HepG2 (cell line): ENCODE measurements around the gene FUT6. TPM values are rescaled to one million over a fixed set of nuclear protein-coding genes. Genes with fewer than 3 reads are reported as not detected.

Source experiments
- ELF4 ChIP-seq: sonication (generic); formaldehyde crosslinking; IDR thresholded peaks from 2 replicates; pipeline ENCODE4 v1.5.0; 2020; ENCODE audit warnings: missing genetic modification reagents, mild to moderate bottlenecking, moderate library complexity, borderline replicate concordance
- GATA4 ChIP-seq: sonication (generic); IDR thresholded peaks from 2 replicates; pipeline ENCODE4 v1.6.1; 2016; ENCODE audit warnings: antibody characterized with exemption, low read depth, borderline replicate concordance
- GFI1 ChIP-seq: sonication (generic); formaldehyde crosslinking; IDR thresholded peaks from 2 replicates; pipeline ENCODE4 v1.5.0; 2020; ENCODE audit warnings: missing genetic modification reagents, mild to moderate bottlenecking, borderline replicate concordance
- GPN1 ChIP-seq: sonication (generic); formaldehyde crosslinking; IDR thresholded peaks from 2 replicates; pipeline ENCODE4 v1.5.1; 2020; ENCODE audit warnings: missing genetic modification reagents, borderline replicate concordance
- GTF2F1 ChIP-seq: fragments of 150-350 bp; IDR thresholded peaks from 2 replicates; pipeline ENCODE4 v1.6.1; 2014; ENCODE audit warnings: low read length
- HDAC1 ChIP-seq: sonication (generic); formaldehyde crosslinking; IDR thresholded peaks from 2 replicates; pipeline ENCODE4 v1.5.1; 2020; ENCODE audit warnings: mild to moderate bottlenecking, missing genetic modification reagents
- IKZF4 ChIP-seq: sonication (generic); formaldehyde crosslinking; IDR thresholded peaks from 2 replicates; pipeline ENCODE4 v1.5.1; 2020; ENCODE audit warnings: borderline replicate concordance, mild to moderate bottlenecking, low read depth, missing genetic modification reagents; ENCODE audit errors: not compliant biosample characterization
- IRF2 ChIP-seq: IDR thresholded peaks from 2 replicates; pipeline ENCODE4 v1.6.1; 2018; ENCODE audit warnings: missing genetic modification reagents, missing compliant biosample characterization
- KDM1A ChIP-seq: IDR thresholded peaks from 2 replicates; pipeline ENCODE4 v1.6.1; 2016; ENCODE audit warnings: missing compliant biosample characterization
- LBX2 ChIP-seq: sonication (generic); formaldehyde crosslinking; IDR thresholded peaks from 2 replicates; pipeline ENCODE4 v1.5.0; 2020; ENCODE audit warnings: missing genetic modification reagents, mild to moderate bottlenecking, borderline replicate concordance
- MAFF ChIP-seq: IDR thresholded peaks from 2 replicates; pipeline ENCODE4 v1.6.1; 2011; ENCODE audit warnings: low read depth, low read length, improper control_type of control experiment
- MAFK ChIP-seq, 2 experiments: IDR thresholded peaks in 1 of 2; conservative IDR thresholded peaks in 1 of 2; 2 replicates each; pipeline ENCODE4 v1.6.1; 2011; ENCODE audit warnings: improper control_type of control experiment in 2 of 2, low read length in 2 of 2
- MEIS1 ChIP-seq: sonication (generic); formaldehyde crosslinking; IDR thresholded peaks from 2 replicates; pipeline ENCODE4 v1.9.0; 2021; ENCODE audit warnings: mild to moderate bottlenecking, missing genetic modification reagents, moderate library complexity, borderline replicate concordance
- NR2C2 ChIP-seq: sonication (generic); formaldehyde crosslinking; IDR thresholded peaks from 2 replicates; pipeline ENCODE4 v1.4.0; 2020; ENCODE audit warnings: missing genetic modification reagents, mild to moderate bottlenecking, moderate library complexity, borderline replicate concordance
- PAXIP1 ChIP-seq: sonication (generic); formaldehyde crosslinking; conservative IDR thresholded peaks from 2 replicates; pipeline ENCODE4 v1.4.0; 2020; ENCODE audit warnings: mild to moderate bottlenecking, missing genetic modification reagents, moderate library complexity
- PHB2 ChIP-seq: fragments of 450-650 bp; IDR thresholded peaks from 2 replicates; pipeline ENCODE4 v1.6.1; 2018; ENCODE audit not compliant: partially characterized antibody
- RXRA ChIP-seq: sonication (generic); formaldehyde crosslinking; IDR thresholded peaks from 2 replicates; pipeline ENCODE4 v1.5.1; 2020; ENCODE audit warnings: missing genetic modification reagents
- SP140L ChIP-seq: sonication (generic); formaldehyde crosslinking; IDR thresholded peaks from 2 replicates; pipeline ENCODE4 v1.4.0; 2020; ENCODE audit warnings: missing genetic modification reagents, borderline replicate concordance
- THYN1 ChIP-seq: sonication (generic); formaldehyde crosslinking; IDR thresholded peaks from 2 replicates; pipeline ENCODE4 v1.8.1; 2023; ENCODE audit warnings: low read depth, mild to moderate bottlenecking, moderate library complexity, missing genetic modification reagents, borderline replicate concordance
- ZBTB3 ChIP-seq: sonication (generic); formaldehyde crosslinking; IDR thresholded peaks from 2 replicates; pipeline ENCODE4 v1.4.0; 2020; ENCODE audit warnings: low read depth, mild to moderate bottlenecking, moderate library complexity, missing genetic modification reagents, borderline replicate concordance
- ZNF225 ChIP-seq: sonication (generic); formaldehyde crosslinking; IDR thresholded peaks from 2 replicates; pipeline ENCODE4 v1.4.0; 2020; ENCODE audit warnings: mild to moderate bottlenecking, missing genetic modification reagents
- polyA plus RNA-seq, 8 experiments: library from polyadenylated mRNA; depleted of rRNA in 3 of 8; stranded (reverse) in 7 of 8; unstranded in 1 of 8; fragments of >200 nt; fragmentation: Illumina TruSeq in 4 of 8; extraction: Trizol in 4 of 8; gene quantifications; 2 replicates each; pipeline versions ENCODE4 v1.2.1 to v1.2.3, GENCODE V29; 2011 to 2016; ENCODE audit warnings: low read depth in 4 of 8, missing spikeins in 1 of 8, mixed read lengths in 1 of 8; ENCODE audit not compliant: insufficient read depth in 1 of 8
- total RNA-seq, 5 experiments: library from RNA; depleted of rRNA; stranded (reverse); fragments of >200 nt; fragmentation: Illumina TruSeq; extraction: Trizol; gene quantifications; 2 replicates each; pipeline ENCODE4 v1.2.3, GENCODE V29; 2016; ENCODE audit warnings: low read depth in 1 of 5
- TF ChIP-seq, protein P1 (sequence below): sonication (generic); formaldehyde crosslinking; IDR thresholded peaks from 2 replicates; pipeline ENCODE4 v1.8.0; 2022; ENCODE audit warnings: mild to moderate bottlenecking, missing genetic modification reagents, borderline replicate concordance
- TF ChIP-seq, protein P2 (sequence below): sonication (generic); formaldehyde crosslinking; IDR thresholded peaks from 2 replicates; pipeline ENCODE4 v1.4.0; 2020; ENCODE audit warnings: missing genetic modification reagents; ENCODE audit errors: not compliant biosample characterization

Gene FUT6
- total and polyA plus RNA-seq, 2 of the 13 experiments (the other 11 are each of a cell fraction or from before 2014, with no cell fraction given) = 8.2 to 27.7 TPM

GRCh38 chr19:5826531-5827341 lies 12.8 kb downstream of the FUT6 start (continued):
- TF ChIP-seq GFI1 (CRISPR knock-in tag) (no peak), PAXIP1 (peak; percentile 84), THYN1 (no peak), GPN1 (no peak), GTF2F1 (no peak), NR2C2 (CRISPR knock-in tag) (peak; percentile 63; the same call in 1 of the 2 replicates), ZNF225 (CRISPR knock-in tag) (no peak), LBX2 (CRISPR knock-in tag) (no peak), SP140L (CRISPR knock-in tag) (no peak), ELF4 (CRISPR knock-in tag) (no peak), RXRA (CRISPR knock-in tag) (peak; percentile 43), MEIS1 (peak; percentile 79; the same call in 1 of the 2 replicates), MAFF (no peak), HDAC1 (peak; percentile 63), IKZF4 (CRISPR knock-in tag) (no peak), PHB2 (no peak), ZBTB3 (CRISPR knock-in tag) (no peak), GATA4 (no peak), MAFK (conservative IDR thresholded peaks at IDR 0.05 in 1 of 2, IDR thresholded peaks at IDR 0.05 in 1 of 2; ENCODE audit: low read length in 2 of 2) (no peak), IRF2 (CRISPR knock-in tag) (peak; percentile 51; the same call in 1 of the 2 replicates), KDM1A (CRISPR knock-in tag) (no peak)
- TF ChIP-seq, protein P1, sequence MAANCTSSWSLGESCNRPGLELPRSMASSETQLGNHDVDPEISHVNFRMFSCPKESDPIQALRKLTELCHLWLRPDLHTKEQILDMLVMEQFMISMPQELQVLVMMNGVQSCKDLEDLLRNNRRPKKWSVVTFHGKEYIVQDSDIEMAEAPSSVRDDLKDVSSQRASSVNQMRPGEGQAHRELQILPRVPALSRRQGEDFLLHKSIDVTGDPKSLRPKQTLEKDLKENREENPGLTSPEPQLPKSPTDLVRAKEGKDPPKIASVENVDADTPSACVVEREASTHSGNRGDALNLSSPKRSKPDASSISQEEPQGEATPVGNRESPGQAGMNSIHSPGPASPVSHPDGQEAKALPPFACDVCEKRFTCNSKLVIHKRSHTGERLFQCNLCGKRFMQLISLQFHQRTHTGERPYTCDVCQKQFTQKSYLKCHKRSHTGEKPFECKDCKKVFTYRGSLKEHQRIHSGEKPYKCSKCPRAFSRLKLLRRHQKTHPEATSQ = 0 out of 2 replicates have a peak, but pooled peaks have one; percentile 38
- TF ChIP-seq, protein P2, sequence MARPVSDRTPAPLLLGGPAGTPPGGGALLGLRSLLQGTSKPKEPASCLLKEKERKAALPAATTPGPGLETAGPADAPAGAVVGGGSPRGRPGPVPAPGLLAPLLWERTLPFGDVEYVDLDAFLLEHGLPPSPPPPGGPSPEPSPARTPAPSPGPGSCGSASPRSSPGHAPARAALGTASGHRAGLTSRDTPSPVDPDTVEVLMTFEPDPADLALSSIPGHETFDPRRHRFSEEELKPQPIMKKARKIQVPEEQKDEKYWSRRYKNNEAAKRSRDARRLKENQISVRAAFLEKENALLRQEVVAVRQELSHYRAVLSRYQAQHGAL (CRISPR knock-in tag) = no peak
